GM18867 (cell line): ENCODE data around the gene LRRC56.

Experiments used
- ATAC-seq: cut with Tn5 transposase; IDR thresholded peaks from one replicate; pipeline ENCODE4 v1.9.1; 2021; ENCODE audit warnings: mild to moderate bottlenecking, moderate library complexity; ENCODE audit not compliant: unreplicated experiment

The LRRC56 gene

DNA sequence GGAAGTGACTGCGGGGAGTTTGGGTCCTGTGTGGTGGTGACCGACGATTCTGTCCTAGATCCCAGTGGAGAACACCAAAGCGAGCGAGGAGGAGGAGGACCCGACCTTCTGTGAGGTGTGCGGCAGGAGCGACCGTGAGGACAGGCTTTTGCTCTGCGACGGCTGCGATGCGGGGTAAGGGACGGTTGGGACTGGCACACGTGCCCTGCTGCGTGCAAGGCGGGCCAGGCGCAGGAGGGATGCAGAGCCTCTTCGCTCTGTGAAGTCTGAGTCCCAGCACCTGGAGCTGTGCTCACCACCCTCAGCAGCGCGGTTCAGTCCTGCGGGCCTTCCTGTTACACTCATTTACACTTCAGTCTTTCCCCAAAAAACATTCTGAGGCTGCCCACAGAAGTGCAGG is 55.2 kb downstream of the LRRC56 start:
- no peak for ATAC-seq

DNA sequence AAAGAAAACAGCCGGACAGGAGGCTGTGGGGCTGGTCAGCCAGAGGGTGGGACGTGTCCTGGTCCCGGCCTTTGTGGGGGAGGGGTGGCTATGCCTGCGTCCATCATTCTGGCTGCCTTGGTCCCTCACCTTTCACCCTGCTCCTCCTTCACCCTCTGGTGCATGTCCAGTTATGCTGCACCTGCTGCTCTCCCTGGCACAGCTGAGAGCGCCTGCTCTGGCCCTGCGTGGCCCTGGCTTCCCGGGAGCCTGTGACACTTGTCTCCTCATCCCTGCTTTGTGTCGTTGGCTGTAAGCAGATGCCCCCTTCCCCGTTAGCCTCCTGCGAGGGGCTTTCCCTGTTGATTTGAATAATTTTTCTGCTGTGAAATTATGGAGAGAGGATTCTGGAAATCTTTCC is 55.6 kb downstream of the LRRC56 start:
- ATAC-seq = no peak

DNA sequence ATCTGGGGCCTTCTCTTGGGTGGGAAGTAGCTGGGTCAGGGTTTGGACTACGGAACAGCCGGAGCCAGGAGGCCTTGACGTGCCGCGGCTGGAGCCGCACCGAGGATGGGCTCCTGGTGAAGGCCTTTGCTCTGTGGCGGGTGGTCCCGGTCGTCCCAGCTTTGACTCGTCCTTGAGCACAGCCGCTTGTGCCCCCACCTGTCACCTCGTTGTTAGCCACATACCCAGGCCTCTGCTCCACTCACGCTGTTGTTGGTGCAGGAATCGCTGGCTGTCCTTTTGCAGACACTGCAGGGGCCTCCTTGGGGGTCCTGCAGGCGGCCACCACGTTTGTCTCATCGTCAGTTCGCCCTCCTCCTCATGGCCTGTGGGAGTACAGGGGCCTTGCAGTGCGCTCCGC is 56.0 kb downstream of the LRRC56 start:
- ATAC-seq = no peak

DNA sequence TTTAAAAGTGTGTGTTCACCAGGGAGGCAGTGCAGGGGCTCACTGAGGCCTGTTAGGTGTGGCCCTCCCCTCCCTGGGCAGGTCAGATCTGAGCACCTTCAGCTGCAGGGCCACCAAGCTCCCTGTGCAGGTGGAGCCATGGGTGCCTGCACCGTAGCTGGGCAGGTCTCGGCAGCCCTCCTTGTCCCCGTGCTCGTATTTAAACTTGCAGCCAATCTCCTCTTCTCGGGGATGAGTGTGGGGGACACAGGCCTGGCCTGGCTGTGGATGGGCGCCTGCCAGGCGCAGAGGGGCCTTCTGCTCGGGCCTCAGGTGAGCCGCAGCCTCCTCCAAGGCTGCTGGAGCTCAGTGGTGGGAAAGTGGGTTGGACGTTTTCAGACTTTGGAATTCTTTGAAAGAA is 58.1 kb downstream of the LRRC56 start:
- ATAC-seq = no peak

DNA sequence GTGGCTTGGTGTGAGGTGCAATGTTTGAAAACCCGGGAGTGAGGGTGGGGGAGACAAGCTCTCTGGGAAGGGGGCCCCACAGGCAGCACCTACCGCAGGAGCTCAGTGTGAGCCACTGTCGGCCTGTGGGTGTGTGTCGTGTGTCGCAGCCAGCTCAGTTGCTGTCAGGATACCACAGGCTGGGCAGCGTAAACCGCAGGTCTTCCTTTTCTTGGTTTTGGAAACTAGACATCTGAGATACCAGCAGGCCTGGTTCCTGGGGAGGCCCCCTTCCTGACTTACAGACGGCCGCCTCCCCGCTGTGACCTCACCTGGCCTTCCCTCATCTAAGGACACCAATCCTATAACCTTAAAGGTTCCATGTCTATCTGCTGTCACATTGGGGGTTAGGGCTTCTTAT is 59.0 kb downstream of the LRRC56 start:
- no peak for ATAC-seq

DNA sequence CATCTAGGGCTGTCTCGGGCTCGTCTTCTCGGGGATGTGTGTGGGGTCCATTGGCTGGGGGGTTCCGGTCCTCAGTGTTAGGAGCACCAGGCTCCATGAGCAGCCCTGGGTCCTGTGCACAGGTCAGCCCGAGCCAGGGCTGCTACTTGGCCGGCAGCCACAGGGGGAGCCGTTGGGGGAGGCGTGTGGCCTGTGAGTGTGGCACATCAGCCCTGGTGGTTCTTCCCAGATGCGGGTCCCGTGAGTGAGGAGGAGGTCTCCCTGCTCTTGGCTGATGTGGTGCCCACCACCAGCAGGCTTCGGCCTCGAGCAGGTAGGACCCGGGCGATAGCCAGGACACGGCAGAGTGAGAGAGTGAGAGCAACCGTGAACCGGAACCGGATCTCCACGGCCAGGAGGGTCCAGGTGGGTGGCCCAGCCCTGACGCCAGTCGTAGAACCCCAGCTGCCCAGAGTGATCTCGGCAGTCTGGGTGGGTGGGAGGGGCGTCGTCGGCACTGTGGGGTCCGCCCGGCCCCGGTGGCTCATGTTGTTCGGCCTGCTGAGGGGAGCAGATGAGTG is 59.9 kb downstream of the LRRC56 start:
- no peak for ATAC-seq

DNA sequence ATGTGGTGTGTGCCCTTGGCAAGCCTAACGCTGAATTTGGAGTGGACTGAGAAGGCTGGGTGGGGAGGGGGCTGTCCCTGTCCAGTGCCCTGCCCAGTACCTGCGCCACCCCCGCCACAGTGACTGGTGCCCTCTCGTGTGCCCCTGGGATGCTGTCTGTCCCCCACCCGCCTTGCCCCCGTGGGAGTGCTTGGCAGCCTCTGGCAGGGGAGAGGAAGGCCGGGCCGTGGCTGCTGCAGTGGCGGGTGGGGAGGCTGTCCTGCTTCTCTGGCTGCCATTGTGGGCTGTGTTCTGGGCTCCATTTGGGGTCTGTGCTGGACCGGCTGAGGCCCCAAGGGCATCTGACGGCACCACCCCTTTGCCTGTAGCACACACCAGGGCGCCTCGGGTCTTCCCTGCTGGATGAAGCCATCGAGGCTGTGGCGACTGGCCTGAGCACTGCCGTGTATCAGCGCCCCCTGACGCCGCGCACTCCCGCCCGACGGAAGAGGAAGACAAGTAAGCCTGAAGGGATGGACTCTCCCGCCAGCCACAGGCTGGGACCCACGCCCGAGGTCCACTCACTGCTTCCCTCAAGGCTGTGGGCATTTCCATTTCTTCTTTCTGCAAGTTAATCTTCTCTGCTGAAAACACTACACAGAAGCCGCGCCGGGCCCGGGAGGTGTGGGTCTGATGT is 60.8 kb downstream of the LRRC56 start:
- no peak for ATAC-seq

DNA sequence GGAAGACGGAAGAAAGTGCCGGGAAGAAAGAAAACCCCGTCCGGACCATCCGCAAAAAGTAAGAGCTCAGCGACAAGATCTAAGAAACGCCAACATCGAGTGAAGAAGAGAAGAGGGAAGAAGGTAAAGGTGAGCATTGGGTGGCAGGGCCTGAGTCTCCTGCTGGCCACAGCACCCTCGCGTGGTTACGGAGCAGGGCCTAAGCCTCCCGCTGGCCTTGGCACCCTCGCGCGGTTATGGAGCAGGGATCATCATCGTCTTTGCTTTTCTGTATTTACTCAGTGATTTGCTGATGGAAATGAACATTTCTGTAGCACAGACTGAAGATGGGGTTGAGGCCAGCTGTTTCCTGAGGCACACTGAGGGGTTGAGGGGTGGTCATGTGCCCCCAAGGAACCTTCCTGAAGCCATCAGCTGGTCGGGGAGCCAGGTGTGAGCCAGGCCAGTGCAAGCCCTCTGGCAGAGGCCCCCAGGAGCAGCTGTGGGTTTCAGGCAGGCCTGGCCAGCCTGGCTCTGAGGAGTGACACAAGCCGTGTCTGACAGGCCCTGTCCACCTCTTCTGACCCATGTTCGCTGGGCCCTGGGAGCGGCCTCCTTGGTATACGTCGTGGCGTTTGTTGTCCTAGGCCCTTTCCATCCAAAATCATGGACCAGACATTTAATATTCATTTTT is 64.4 kb downstream of the LRRC56 start:
- no peak for ATAC-seq

DNA sequence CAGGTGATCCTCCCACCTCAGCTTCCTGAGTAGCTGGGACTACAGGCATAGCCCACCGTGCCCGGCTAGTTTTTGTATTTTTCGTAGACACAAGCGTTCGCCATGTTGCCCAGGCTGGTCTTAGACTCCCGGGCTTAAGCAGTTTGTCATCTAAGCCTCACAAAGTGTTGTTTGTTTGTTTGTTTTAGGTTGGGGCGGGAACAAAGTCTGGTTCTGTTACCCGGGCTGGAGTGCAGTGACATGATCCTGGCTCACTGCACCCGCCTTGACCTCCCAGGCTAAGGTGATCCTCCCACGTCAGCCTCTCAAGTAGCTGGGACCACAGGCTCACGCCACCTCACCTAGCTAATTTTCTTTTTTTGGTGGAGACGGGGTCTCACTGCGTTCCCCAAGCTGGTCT is 65.8 kb downstream of the LRRC56 start:
- ATAC-seq = no peak
